HG03159 (cell line): ENCODE data around the gene GADD45B.
"Not testable (repeated sequence)": the region's sequence is repeated elsewhere in the genome, so short reads cannot be mapped to it uniquely, and the experiment has no call there.

ENCODE experiments used
- ATAC-seq: cut with Tn5 transposase; IDR thresholded peaks from one replicate; pipeline ENCODE4 v1.9.1; 2021; ENCODE audit warnings: mild to moderate bottlenecking, moderate library complexity; ENCODE audit not compliant: unreplicated experiment

GADD45B gene

GRCh38 chr19:2443116-2443784 lies 32.7 kb upstream of the GADD45B start:
- no peak for ATAC-seq

DNA sequence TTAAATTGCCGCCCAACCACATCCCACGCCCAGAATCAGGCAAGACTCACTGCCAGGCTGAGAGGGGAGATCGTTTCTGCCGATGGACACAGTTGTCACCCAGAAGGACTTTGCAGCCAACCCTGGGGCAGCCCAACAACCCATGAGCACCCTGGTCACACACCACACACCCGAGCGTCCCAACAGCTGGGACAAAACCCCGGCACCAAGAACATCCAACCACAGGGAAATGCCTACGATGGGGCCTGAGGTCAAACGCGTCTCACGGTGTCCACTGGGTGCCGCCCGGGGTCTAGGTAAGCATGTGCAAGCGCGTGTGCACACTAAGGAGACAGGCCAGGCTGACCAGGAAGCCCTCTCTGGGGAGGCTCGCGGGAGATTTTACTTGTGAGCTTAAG lies 32.1 kb upstream of the GADD45B start:
- ATAC-seq, result no peak

GRCh38 chr19:2444251-2445002 lies 31.5 kb upstream of the GADD45B start:
- no peak for ATAC-seq

DNA sequence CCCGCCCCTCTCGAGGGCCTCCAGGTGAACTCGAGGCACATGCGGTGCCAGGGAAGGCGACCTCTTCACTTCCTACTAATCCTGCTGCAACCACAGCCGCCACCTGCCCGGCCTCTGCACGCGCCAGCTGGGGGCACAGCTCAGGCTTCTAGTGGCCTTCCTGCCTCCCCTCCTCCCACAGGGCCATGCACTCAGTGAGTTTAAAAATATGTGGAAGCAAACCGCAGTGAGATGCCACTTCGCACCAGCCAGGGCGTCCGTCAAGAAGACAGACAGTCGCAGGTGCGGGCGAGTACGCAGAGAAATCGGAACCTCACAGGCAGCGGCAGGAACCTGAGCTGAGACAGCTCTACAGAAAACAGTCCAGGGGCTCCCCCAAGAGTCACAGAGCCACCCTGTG lies 29.5 kb upstream of the GADD45B start:
- ATAC-seq, result no peak

GRCh38 chr19:2449019-2449418 lies 26.9 kb upstream of the GADD45B start:
- no peak for ATAC-seq

DNA sequence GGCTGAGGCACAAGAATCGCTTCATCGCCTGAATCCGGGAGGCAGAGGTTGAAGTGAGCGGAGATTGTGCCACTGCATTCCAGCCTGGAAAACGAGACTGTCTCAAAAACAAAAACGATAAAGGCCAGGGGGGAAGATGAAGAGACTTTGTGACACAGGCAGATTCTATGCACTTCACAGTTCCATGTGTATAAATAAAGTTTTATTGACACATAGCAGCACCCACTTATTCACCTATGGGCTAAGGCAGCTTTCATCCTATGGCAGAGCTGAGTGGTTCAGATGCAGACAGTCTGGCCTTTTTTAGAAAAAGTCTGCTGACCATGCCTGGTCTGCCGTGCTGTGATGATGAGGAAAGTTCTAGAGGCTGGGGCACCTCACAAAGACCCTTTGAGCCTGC lies 24.8 kb upstream of the GADD45B start:
- ATAC-seq, result no peak

DNA sequence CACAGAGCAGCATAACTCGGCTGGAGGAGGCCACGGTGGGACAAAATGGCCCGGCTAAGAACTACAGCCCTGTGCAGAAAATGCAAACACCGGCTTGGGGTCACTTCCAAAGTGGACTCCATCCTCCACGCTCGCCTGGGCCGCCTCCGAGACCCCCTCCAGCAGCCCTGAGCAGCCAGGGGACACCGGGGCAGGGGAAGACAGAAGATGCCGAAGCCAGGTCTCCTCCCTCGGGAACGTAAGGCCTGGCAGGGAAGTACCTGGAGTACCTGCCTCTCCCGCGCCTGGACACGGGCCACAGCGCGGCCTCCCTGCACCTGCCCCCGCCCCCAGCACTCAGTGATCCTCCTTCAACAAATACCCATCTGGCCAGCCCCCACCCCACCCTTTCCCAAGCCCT lies 24.2 kb upstream of the GADD45B start:
- ATAC-seq, result no peak

DNA sequence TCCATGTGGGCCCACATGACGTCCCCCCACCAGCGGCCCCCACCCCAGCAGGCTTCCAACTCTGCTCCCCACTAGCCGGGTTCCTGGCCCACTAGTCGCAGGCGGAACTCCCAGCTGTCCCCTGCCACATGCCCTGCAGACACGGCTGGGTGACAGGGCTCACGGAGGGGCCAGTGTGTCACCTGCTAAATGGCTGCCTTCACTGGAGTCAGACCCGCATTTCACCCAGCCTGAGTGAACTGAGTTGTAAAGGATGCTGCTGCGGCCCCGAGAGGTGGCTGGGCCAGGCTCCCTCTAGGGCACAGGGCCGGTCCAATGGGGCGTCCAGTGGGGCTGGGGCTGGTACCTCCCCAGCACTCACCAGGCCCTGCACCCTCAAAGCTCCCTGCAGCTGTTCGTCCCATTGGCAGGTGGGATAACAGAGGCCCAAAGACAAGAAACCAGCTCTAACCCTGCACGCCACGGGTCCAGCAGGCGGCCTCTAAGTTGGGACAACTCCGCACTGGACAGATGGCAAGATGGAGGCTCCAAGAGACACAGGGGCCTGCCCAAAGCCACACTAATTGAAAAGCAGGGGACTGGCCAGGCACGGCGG lies 22.4 kb upstream of the GADD45B start:
- no peak for ATAC-seq

DNA sequence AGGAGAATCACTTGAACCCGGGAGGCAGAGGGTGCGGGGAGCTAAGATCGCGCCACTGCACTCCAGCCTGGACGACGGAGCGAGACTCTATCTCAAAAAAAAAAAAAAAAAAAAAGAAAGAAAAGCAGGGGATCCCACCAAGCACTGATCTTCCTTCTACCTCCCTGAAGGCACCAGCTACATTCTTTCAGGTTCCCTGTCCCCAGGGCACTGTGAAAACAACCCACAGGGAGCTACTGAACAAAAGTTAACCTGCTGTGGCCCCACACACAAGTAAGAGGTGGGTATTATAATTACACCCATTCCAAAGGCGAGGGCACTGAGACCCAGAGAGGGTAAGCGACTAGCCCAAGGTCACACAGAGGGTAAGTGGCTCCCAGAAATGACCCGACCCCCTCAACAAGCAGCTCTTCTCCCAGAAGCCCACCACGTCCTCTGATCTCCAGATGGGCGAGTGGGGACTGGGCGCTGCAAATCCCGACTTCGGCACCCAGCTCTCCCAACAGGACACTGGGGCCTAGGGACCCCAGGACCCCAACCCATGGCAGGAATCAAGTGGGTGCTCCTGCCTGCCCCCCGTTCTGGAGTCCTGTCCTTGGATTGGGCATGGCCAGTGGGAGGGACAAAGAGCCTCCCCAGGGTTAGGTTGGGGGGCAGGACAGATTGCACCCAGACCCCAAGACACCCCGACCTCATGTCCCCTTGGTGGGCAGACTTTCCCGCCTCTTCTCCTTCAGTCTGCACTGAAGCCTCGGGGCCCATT lies 21.5 kb upstream of the GADD45B start:
- ATAC-seq, result no peak

DNA sequence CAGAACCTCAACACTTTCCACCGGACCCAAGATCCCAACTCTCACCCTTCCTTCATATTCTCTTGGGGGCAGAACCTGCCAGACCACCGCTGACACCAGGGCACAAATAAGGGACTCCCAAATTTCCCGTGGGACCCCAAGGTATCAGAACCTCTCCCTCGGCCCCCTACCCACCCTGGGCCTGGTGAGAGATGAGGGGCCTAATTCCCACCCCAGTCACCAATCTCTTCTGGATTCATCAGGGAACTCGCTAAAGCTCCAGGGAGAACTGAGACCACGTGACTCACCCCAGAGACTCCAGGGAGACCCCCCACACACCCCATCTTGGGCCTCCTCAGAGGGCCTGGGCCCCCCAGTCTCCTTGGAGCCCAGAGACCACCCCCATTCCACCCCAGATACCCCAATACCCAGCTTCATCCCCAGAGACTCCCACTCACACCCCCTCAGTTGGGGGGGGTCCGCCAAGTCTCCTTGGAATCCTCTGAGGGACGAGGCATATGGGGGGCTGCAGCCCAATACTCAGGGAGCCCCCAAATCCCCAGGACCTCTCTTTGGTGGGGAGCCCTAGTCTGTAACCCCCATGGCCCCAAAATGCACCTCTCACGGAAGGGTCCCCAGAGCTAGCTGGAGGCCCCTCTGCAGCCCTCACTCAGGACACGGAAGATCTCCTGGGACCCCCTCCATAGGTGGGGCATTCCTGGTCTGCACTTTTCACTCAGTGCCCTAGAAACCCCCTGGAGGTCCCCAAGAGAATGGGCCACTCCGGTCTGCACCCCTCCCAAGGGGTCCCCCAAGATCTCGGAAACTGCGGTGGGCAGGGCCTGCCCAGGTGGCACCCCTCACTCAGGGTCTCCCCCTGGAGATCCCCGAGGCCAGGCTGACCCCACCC lies 20.7 kb upstream of the GADD45B start:
- ATAC-seq, result no peak

DNA sequence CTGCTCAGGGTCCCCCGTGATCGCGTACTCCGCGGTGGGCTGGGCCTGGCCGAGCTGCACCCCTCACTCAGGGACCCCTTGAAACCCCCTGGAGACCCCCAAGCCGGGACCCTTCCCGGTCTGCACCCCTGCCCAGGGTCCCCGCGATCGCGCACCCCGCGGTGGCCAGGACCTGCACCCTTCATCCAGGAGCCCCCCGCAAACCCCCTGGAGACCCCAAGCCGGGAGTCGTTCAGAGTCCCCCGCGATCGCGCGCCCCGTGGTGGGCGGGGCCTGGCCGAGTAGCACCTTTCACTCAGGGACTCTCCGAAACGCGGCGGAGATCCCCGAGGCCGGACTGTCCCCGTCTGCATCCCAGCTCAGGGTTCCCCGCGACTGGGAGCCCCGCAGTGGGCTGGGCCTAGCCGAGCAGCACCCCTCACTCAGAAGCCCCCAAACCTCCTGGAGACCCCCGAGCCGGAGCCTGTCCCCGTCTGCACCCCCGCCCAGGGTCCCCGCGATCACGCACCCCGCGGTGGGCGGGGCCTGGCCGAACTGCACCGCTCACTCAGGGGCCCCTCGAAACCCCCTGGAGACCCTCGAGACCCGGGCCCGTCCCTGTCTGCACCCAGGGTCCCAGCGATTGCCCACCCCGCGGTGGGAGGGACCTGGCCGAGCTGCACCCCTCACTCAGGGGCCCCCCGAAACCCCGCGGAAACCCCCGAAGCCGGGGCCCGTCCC lies 19.9 kb upstream of the GADD45B start:
- ATAC-seq, result peak; percentile 36

DNA sequence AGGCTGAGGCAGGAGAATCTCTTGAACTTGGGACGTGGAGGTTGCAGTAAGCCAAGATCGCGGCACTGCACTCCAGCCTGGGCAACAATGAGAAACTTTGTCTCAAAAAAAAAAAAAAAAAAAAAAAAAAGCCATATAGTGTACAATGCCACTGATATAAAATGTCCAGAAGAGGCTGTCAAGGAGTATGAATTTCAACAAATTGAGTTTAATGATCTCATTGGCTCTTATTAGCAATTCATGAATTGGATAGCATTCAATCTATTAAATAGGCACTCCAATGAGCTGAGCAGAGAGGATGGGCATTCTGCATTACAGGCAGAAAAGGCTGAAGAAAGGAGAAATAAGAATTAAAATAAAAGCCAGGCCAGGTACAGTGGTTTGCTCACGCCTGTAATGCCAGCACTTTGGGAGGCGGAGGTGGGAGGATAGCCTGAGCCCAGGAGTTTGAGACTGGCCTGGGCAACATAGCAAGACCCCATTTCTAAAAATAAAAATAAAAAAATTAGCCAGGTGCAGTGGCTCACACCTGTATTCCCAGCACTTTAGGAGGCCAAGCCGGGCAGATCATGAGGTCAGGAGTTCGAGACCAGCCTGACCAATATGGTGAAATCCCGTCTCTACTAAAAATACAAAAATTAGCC lies 18.4 kb upstream of the GADD45B start:
- no peak for ATAC-seq

GRCh38 chr19:2458054-2458453 lies 17.9 kb upstream of the GADD45B start:
- ATAC-seq, result no peak

DNA sequence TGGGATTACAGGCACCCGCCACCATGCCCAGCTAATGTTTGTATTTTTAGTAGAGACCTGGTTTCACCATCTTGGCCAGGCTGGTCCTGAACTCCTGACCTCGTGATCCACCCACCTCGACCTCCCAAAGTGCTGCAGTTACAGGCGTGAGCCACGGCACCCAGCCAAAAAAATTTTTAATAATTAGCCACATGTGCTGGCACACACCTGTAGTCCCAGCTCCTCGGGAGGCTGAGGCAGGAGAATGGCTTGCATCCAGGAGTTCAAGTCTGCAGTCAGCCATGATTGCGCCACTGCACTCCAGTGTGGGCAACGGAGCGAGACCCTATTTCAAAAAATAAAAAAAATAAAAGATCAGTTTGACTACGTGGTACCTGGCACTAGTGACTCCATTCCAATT lies 17.2 kb upstream of the GADD45B start:
- not testable (repeated sequence) for ATAC-seq

GRCh38 chr19:2460245-2460644 lies 15.7 kb upstream of the GADD45B start:
- ATAC-seq, result no peak

DNA sequence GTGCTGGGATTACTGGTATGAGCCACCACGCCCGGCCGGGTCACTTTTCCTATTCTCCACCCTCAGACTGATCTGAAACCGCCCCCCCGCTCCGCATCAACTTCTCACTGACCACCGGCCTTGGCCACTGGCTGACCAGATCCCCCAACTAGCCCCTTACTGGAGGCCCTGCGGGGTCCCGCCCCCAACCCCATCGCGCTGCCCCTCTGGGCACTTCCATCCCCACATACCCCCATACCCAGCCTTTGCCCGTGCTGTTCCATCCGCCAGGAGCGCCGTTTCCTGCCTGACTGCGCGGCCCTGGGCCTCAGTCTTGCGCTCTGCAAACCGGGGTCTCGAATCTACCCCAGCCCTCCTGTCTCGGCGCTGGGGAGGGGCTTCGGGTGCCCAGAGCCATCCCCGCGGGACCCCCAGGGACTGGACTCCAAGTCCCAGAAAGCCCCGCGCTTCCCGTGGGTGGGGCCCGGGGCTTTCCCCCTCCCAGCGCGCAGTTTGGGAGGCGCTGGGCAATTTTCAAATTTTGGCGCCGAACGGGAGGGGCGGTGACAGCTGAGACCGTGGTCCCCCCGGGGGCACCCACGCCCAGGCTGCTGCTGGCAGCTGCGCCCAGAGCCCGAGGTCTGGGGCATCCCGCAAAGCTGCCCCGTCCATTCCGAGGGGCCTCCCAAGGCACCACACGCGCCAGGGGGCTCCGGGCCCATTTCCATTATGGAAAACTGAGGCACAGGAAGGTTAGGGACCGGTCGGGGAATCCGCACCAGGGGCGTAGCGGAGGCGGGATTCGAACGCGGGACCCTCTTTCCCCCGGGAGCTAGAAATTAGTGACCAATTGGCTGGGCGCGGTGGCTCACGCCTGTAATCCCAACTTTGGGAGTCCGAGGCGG lies 13.9 kb upstream of the GADD45B start:
- no peak for ATAC-seq

GRCh38 chr19:2462635-2463421 lies 13.1 kb upstream of the GADD45B start:
- ATAC-seq, result no peak

DNA sequence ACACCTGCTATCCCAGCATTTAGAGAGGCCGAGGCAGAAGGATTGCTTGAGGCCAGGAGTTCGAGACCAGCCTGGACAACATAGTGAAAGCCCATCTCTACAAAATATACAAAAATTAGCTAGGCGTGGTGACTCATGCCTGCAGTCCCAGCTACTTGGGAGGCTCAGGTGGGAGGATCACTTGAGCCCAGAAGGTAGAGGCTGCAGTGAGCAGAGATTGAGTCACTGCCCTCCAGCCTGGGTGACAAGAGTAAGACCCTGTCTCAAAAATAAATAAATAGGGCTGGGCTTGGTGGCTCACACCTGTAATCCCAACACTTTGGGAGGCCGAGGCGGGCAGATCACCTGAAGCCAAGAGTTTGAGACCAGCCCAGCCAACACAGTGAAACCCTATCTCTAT lies 12.2 kb upstream of the GADD45B start:
- not testable (repeated sequence) for ATAC-seq
